Loucy (cell line): Measurements from ENCODE around the gene PHLDB2.

Experiments used
- EZH2phosphoT487 ChIP-seq: fragments of 200-600 bp; IDR thresholded peaks from 2 replicates; pipeline ENCODE4 v1.6.1; 2018; ENCODE audit warnings: antibody characterized with exemption, mild to moderate bottlenecking, moderate library complexity, borderline replicate concordance
- TF ChIP-seq, protein P1 (sequence below): fragments of 200-600 bp; sonication (generic); conservative IDR thresholded peaks from 2 replicates; pipeline ENCODE4 v1.5.1; 2014; ENCODE audit warnings: mild to moderate bottlenecking, antibody characterized with exemption, low read length

DNA sequence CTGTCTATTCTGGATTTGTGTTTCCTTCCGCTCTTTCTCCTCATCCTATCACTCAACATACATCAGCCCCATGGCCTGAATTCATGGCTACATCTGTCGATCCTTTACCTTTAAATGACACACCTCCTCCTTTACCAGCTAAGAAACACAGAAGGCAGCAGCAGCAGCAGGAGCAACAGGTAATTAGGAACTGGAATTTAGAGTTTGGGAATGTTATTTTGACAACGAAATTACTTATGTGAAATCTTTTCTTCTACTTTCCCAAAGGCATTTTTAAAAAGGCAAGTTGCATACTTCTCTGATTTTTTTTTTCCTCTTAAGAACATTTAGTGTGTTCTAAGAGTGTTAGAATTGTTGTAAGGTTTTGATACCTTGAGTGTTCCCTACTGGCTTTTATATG is 90.6 kb downstream of the PHLDB2 start:
- TF ChIP-seq, protein P1, sequence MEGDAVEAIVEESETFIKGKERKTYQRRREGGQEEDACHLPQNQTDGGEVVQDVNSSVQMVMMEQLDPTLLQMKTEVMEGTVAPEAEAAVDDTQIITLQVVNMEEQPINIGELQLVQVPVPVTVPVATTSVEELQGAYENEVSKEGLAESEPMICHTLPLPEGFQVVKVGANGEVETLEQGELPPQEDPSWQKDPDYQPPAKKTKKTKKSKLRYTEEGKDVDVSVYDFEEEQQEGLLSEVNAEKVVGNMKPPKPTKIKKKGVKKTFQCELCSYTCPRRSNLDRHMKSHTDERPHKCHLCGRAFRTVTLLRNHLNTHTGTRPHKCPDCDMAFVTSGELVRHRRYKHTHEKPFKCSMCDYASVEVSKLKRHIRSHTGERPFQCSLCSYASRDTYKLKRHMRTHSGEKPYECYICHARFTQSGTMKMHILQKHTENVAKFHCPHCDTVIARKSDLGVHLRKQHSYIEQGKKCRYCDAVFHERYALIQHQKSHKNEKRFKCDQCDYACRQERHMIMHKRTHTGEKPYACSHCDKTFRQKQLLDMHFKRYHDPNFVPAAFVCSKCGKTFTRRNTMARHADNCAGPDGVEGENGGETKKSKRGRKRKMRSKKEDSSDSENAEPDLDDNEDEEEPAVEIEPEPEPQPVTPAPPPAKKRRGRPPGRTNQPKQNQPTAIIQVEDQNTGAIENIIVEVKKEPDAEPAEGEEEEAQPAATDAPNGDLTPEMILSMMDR: no peak
- TF ChIP-seq EZH2phosphoT487: no peak
